Measurements from ENCODE around the gene POLE. TPM values are rescaled to one million over a fixed set of nuclear protein-coding genes. Genes with fewer than 3 reads are reported as not detected.

Gene POLE
- total and polyA plus RNA-seq, 4 donors: 7.6 to 39.2 (median 19.7) TPM

DNA sequence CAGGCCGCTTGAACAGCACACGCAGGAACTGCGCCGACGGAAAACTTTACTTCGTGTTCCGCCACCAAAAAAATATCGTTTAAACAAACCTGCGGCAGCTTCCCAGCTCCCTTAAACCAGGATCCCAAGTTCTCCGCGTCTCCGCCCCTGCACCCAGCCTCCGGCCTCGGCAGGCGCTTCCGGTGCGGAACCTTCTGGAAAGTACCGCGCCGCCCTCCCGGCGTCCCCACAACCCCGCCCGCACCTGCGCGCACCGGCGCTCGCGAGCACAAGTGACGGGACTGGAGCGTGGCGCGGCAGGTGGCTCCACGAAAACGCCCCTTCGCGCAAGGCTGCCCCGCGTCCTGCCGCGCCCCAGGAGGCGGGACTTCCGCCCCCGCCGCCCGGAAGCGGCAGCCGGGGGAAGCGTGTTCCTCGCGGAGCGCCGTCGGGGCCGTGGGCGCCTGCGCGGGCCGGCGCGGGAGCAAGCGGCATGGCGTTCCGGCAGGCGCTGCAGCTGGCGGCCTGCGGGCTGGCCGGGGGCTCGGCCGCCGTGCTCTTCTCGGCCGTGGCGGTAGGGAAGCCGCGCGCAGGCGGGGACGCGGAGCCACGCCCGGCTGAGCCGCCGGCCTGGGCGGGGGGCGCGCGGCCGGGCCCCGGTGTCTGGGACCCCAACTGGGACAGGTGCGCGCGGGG, 23.4 kb upstream of the POLE start, which contains the start of gene PGAM5:
Gene PGAM5 (plus strand): TSS at position 438 of the 675 bp plus-strand sequence. CDS start 35 bp downstream, at position 473.
- H3K27ac ChIP-seq (ENCODE audit: low read depth in 1 of 2, low read length in 2 of 2): peak within 1 kb of the TSS; percentile 92 to 93
- H3K9ac ChIP-seq (ENCODE audit: low read depth in 1 of 2, low read length in 2 of 2): peak within 1 kb of the TSS; percentile 49 to 94
- peak; percentile 83 for DNase-seq (ENCODE audit: low spot score)
- WGBS: under 1% methylated on average over 94 of the region's 94 CpGs
- peaks cover 0 to 15% (median 12%) of the 10 kb centered on the region in 4 donors for H3K4me1 ChIP-seq (ENCODE audit: control insufficient read depth in 4 of 4, insufficient read depth in 4 of 4, low read length in 3 of 4)
- peak within 1 kb of the TSS; percentile 77 to 97 (median 85) for H3K4me3 ChIP-seq (ENCODE audit: low read depth in 1 of 3, low read length in 3 of 3)
- H3K36me3 ChIP-seq (ENCODE audit: control insufficient read depth in 4 of 4, insufficient read depth in 3 of 4, low read depth in 1 of 4, low read length in 3 of 4): peaks cover 0 to 5% (median 3%) of the 10 kb centered on the region in 4 donors
- no peaks in the 10 kb centered on the region for H3K9me3 ChIP-seq (ENCODE audit: control insufficient read depth in 4 of 4, low read length in 3 of 4)
- TF ChIP-seq, protein P1, sequence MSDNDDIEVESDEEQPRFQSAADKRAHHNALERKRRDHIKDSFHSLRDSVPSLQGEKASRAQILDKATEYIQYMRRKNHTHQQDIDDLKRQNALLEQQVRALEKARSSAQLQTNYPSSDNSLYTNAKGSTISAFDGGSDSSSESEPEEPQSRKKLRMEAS (IDR thresholded peaks at IDR 0.05): peak; percentile 63
- TF ChIP-seq NR2F2 (IDR thresholded peaks at IDR 0.05): no peak
- TF ChIP-seq GABPA (IDR thresholded peaks at IDR 0.05 in 1 of 2, conservative IDR thresholded peaks at IDR 0.05 in 1 of 2): peak; percentile 55 to 87
- no peak for TF ChIP-seq FOXA1 (IDR thresholded peaks at IDR 0.05)
- TF ChIP-seq FOXA2 (IDR thresholded peaks at IDR 0.05): no peak
- TF ChIP-seq EGR1 (IDR thresholded peaks at IDR 0.05; ENCODE audit: low read depth in 2 of 2): peak in 1 of 2 donors; percentile 43
- TF ChIP-seq YY1 (IDR thresholded peaks at IDR 0.05): peak; percentile 65
- TF ChIP-seq, protein P2, sequence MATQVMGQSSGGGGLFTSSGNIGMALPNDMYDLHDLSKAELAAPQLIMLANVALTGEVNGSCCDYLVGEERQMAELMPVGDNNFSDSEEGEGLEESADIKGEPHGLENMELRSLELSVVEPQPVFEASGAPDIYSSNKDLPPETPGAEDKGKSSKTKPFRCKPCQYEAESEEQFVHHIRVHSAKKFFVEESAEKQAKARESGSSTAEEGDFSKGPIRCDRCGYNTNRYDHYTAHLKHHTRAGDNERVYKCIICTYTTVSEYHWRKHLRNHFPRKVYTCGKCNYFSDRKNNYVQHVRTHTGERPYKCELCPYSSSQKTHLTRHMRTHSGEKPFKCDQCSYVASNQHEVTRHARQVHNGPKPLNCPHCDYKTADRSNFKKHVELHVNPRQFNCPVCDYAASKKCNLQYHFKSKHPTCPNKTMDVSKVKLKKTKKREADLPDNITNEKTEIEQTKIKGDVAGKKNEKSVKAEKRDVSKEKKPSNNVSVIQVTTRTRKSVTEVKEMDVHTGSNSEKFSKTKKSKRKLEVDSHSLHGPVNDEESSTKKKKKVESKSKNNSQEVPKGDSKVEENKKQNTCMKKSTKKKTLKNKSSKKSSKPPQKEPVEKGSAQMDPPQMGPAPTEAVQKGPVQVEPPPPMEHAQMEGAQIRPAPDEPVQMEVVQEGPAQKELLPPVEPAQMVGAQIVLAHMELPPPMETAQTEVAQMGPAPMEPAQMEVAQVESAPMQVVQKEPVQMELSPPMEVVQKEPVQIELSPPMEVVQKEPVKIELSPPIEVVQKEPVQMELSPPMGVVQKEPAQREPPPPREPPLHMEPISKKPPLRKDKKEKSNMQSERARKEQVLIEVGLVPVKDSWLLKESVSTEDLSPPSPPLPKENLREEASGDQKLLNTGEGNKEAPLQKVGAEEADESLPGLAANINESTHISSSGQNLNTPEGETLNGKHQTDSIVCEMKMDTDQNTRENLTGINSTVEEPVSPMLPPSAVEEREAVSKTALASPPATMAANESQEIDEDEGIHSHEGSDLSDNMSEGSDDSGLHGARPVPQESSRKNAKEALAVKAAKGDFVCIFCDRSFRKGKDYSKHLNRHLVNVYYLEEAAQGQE (IDR thresholded peaks at IDR 0.05): peak; percentile 60
- TF ChIP-seq, protein P3, sequence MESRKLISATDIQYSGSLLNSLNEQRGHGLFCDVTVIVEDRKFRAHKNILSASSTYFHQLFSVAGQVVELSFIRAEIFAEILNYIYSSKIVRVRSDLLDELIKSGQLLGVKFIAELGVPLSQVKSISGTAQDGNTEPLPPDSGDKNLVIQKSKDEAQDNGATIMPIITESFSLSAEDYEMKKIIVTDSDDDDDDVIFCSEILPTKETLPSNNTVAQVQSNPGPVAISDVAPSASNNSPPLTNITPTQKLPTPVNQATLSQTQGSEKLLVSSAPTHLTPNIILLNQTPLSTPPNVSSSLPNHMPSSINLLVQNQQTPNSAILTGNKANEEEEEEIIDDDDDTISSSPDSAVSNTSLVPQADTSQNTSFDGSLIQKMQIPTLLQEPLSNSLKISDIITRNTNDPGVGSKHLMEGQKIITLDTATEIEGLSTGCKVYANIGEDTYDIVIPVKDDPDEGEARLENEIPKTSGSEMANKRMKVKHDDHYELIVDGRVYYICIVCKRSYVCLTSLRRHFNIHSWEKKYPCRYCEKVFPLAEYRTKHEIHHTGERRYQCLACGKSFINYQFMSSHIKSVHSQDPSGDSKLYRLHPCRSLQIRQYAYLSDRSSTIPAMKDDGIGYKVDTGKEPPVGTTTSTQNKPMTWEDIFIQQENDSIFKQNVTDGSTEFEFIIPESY (IDR thresholded peaks at IDR 0.05): peak; percentile 31
- peak; percentile 18 for TF ChIP-seq SP1 (IDR thresholded peaks at IDR 0.05)
- no peak for TF ChIP-seq JUND (IDR thresholded peaks at IDR 0.05)
- H3K27me3 ChIP-seq (ENCODE audit: control insufficient read depth in 4 of 4, insufficient read depth in 4 of 4, low read length in 3 of 4): no peaks in the 10 kb centered on the region

DNA sequence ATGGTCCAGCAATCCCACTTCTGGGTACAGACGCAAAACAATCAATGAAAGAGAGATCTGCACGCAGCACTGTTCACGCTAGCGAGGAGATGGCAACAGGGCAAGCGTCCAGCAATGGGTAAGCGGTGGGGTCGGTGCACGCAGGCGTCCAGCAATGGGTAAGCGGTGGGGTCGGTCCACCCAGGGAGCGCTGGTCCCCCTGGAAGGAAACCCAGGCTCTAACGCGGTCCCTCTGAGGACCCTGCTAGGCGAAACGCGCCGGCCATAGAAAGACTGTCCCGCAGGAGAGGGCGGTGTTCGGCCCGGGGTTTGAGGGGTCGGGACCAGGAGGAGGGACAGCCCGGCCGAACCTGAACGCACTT, 22.9 kb upstream of the POLE start:
- DNase-seq (ENCODE audit: low spot score): peak; percentile 43

More for the DNA sequence above, 22.9 kb upstream of the POLE start:
- no peak for TF ChIP-seq JUND (IDR thresholded peaks at IDR 0.05)
- TF ChIP-seq, protein P2 (IDR thresholded peaks at IDR 0.05): peak; percentile 64
- Histone ChIP-seq H3K4me3 (ENCODE audit: low read depth in 1 of 3, low read length in 3 of 3) (peak overlapping the region; percentile 77 to 97 (median 85)), H3K27me3 (ENCODE audit: control insufficient read depth in 4 of 4, insufficient read depth in 4 of 4, low read length in 3 of 4) (no peaks in the 10 kb centered on the region), H3K9me3 (ENCODE audit: control insufficient read depth in 4 of 4, low read length in 3 of 4) (no peaks in the 10 kb centered on the region), H3K9ac (ENCODE audit: low read depth in 1 of 2, low read length in 2 of 2) (peak overlapping the region; percentile 49 to 94), H3K27ac (ENCODE audit: low read depth in 1 of 2, low read length in 2 of 2) (peak overlapping the region; percentile 92 to 93), H3K36me3 (ENCODE audit: control insufficient read depth in 4 of 4, insufficient read depth in 3 of 4, low read depth in 1 of 4, low read length in 3 of 4) (peaks cover 0 to 5% (median 3%) of the 10 kb centered on the region in 4 donors), H3K4me1 (ENCODE audit: control insufficient read depth in 4 of 4, insufficient read depth in 4 of 4, low read length in 3 of 4) (peaks cover 0 to 15% (median 12%) of the 10 kb centered on the region in 4 donors)
- 2% methylated on average over 26 of the region's 26 CpGs for WGBS
